Fibroblast of pulmonary artery (primary cell): ENCODE data around the gene CHST9.

Source experiments
- DNase-seq: peaks from one replicate; pipeline ENCODE4 v3.0.0-alpha.2; 2010; ENCODE audit warnings: low read depth
- H3K4me3 ChIP-seq: replicated peaks from 2 replicates; pipeline ENCODE4 v1.5.1; 2011; ENCODE audit warnings: low read depth, mild to moderate bottlenecking, control low read depth, low read length, moderate library complexity
- CTCF ChIP-seq: IDR thresholded peaks from 2 replicates; pipeline ENCODE4 v1.5.1; 2011; ENCODE audit warnings: mild to moderate bottlenecking, control low read depth, low read length, inconsistent platforms; ENCODE audit errors: missing control alignments

CHST9 gene

GRCh38 chr18:26970637-26971036 is 214.5 kb downstream of the CHST9 start:
- TF ChIP-seq CTCF = no peak
- no peak overlapping the region for H3K4me3 ChIP-seq
- DNase-seq = no peak

- H3K4me3 ChIP-seq = no peak overlapping the region
- no peak for TF ChIP-seq CTCF
- DNase-seq = no peak
Measured at GRCh38 chr18:26965206-26965605, 219.9 kb downstream of the CHST9 start.

- peak; percentile 3 for DNase-seq
- TF ChIP-seq CTCF = no peak
- no peak overlapping the region for H3K4me3 ChIP-seq
Measured at GRCh38 chr18:26963292-26963691, 221.8 kb downstream of the CHST9 start.

GRCh38 chr18:26961839-26962238 is 223.3 kb downstream of the CHST9 start:
- no peak for DNase-seq
- no peak for TF ChIP-seq CTCF
- H3K4me3 ChIP-seq = no peak overlapping the region

GRCh38 chr18:26960911-26961310 is 224.2 kb downstream of the CHST9 start:
- no peak overlapping the region for H3K4me3 ChIP-seq
- no peak for TF ChIP-seq CTCF
- DNase-seq = no peak

- DNase-seq = no peak
- no peak for TF ChIP-seq CTCF
Measured at GRCh38 chr18:26956863-26957262, 228.2 kb downstream of the CHST9 start.

GRCh38 chr18:26948703-26949102 is 236.4 kb downstream of the CHST9 start:
- TF ChIP-seq CTCF = no peak
- no peak overlapping the region for H3K4me3 ChIP-seq
- DNase-seq = no peak

More at GRCh38 chr18:26956863-26957262, 228.2 kb downstream of the CHST9 start:
- no peak overlapping the region for H3K4me3 ChIP-seq
